ENCODE measurements around the gene ABHD12B. TPM values are rescaled to one million over a fixed set of nuclear protein-coding genes. Genes with fewer than 3 reads are reported as not detected.

The ABHD12B gene
- total and polyA plus RNA-seq, 2 experiments from 2014 or later: 0.94 TPM; not detected in 1

- Histone ChIP-seq H3K27ac (no peak overlapping the region), H3K36me3 (no peaks in the 10 kb centered on the region), H3K9me3 (ENCODE audit: low read depth) (no peaks in the 10 kb centered on the region), H3K4me1 (ENCODE audit: low read depth) (no peaks in the 10 kb centered on the region), H3K27me3 (peaks cover 43% of the 10 kb centered on the region), H3K4me3 (no peak overlapping the region)
- TF ChIP-seq CTCF (IDR thresholded peaks at IDR 0.05; ENCODE audit: low read depth, low read length): no peak
- DNase-seq (ENCODE audit: low read depth in 1 of 2, low spot score in 1 of 2): no peak
Measured at GRCh38 chr14:50837271-50837670, 34.6 kb upstream of the ABHD12B start.

- no peaks in the 10 kb centered on the region for H3K36me3 ChIP-seq
- H3K9me3 ChIP-seq (ENCODE audit: low read depth): no peaks in the 10 kb centered on the region
- DNase-seq (ENCODE audit: low read depth in 1 of 2, low spot score in 1 of 2): no peak
- H3K4me3 ChIP-seq: no peak overlapping the region
- H3K27me3 ChIP-seq: peaks cover 36% of the 10 kb centered on the region
- no peaks in the 10 kb centered on the region for H3K4me1 ChIP-seq (ENCODE audit: low read depth)
- no peak overlapping the region for H3K27ac ChIP-seq
- TF ChIP-seq CTCF (IDR thresholded peaks at IDR 0.05; ENCODE audit: low read depth, low read length): no peak
Measured at GRCh38 chr14:50837850-50838470, 33.9 kb upstream of the ABHD12B start.

- TF ChIP-seq CTCF (IDR thresholded peaks at IDR 0.05; ENCODE audit: low read depth, low read length): no peak
- no peak for DNase-seq (ENCODE audit: low read depth in 1 of 2, low spot score in 1 of 2)
- Histone ChIP-seq H3K4me3 (no peak overlapping the region), H3K9me3 (ENCODE audit: low read depth) (no peaks in the 10 kb centered on the region), H3K4me1 (ENCODE audit: low read depth) (no peaks in the 10 kb centered on the region), H3K27me3 (peaks cover 29% of the 10 kb centered on the region), H3K27ac (no peak overlapping the region), H3K36me3 (no peaks in the 10 kb centered on the region)
Measured at GRCh38 chr14:50839048-50839447, 32.8 kb upstream of the ABHD12B start.

GRCh38 chr14:50839691-50840090 lies 32.2 kb upstream of the ABHD12B start:
- no peak for TF ChIP-seq CTCF (IDR thresholded peaks at IDR 0.05; ENCODE audit: low read depth, low read length)
- DNase-seq (ENCODE audit: low read depth in 1 of 2, low spot score in 1 of 2): no peak
- no peak overlapping the region for H3K4me3 ChIP-seq
- H3K36me3 ChIP-seq: no peaks in the 10 kb centered on the region
- H3K27me3 ChIP-seq: peaks cover 23% of the 10 kb centered on the region
- H3K9me3 ChIP-seq (ENCODE audit: low read depth): no peaks in the 10 kb centered on the region
- H3K27ac ChIP-seq: no peak overlapping the region
- H3K4me1 ChIP-seq (ENCODE audit: low read depth): no peaks in the 10 kb centered on the region

- Histone ChIP-seq H3K4me3 (no peak overlapping the region), H3K27ac (no peak overlapping the region), H3K27me3 (peaks cover 8% of the 10 kb centered on the region), H3K9me3 (ENCODE audit: low read depth) (no peaks in the 10 kb centered on the region), H3K36me3 (no peaks in the 10 kb centered on the region), H3K4me1 (ENCODE audit: low read depth) (no peaks in the 10 kb centered on the region)
- no peak for DNase-seq (ENCODE audit: low read depth in 1 of 2, low spot score in 1 of 2)
- TF ChIP-seq CTCF (IDR thresholded peaks at IDR 0.05; ENCODE audit: low read depth, low read length): no peak
Measured at GRCh38 chr14:50844391-50844790, 27.5 kb upstream of the ABHD12B start.

Measured in cardiac muscle cell (in vitro differentiated cells and primary cell).